H1 (cell line): Measurements from ENCODE around the gene CCDC192. TPM values are rescaled to one million over a fixed set of nuclear protein-coding genes. Genes with fewer than 3 reads are reported as not detected.

ENCODE experiments used
- PHF8 ChIP-seq: fragments of 200-600 bp; sonication (generic); conservative IDR thresholded peaks from 2 replicates; pipeline ENCODE4 v1.7.1; 2012; ENCODE audit warnings: low read depth, mild to moderate bottlenecking, inconsistent platforms, low read length, moderate library complexity
- polyA plus RNA-seq, 7 experiments: library from polyadenylated mRNA; depleted of rRNA in 3 of 7; stranded (reverse) in 5 of 7; unstranded in 2 of 7; fragments of >200 nt in 5 of 7; fragments of 200-250 nt in 2 of 7; gene quantifications; 1 replicate in 5 of 7; 2 replicates in 1 of 7; 4 replicates in 1 of 7; pipeline versions ENCODE4 v1.2.1 to v1.2.3, GENCODE V29; 2011 to 2013; ENCODE audit warnings: missing spikeins in 2 of 7, mixed read lengths in 2 of 7
- total RNA-seq: library from RNA; stranded (reverse); fragmentation: NEBNext Ultra II Directional; extraction: Animal tissue kit (Norgen Biotek cat#: 25700); gene quantifications from 2 replicates; pipeline ENCODE4 v1.2.1, GENCODE V29; 2021

The CCDC192 gene
- total and polyA plus RNA-seq, 2 of the 8 experiments (the other 6 are each of a cell fraction or from before 2014, with no cell fraction given), result 0.61 TPM; not detected in 1

- TF ChIP-seq PHF8, result no peak
These were observed 213.8 kb downstream of the CCDC192 start (continued) for GRCh38 chr5:127916885-127917573.
